GM23338 (cell line): ENCODE data around the gene UBE2G2. TPM values are rescaled to one million over a fixed set of nuclear protein-coding genes. Genes with fewer than 3 reads are reported as not detected.

ENCODE experiments used
- ATAC-seq: fragments of 200-7000 bp; cut with Tn5 transposase; 3 replicates; pipeline ENCODE4 v1.9.1; 2020
- DNase-seq: peaks from one replicate; pipeline ENCODE4 v3.0.0-alpha.2; 2015; ENCODE audit warnings: low spot score
- H2AFZ ChIP-seq: fragments of 200-600 bp; sonication (generic); 2 replicates; pipeline ENCODE4 v1.8.0; 2016; ENCODE audit warnings: antibody characterized with exemption, mild to moderate bottlenecking, moderate library complexity
- H3F3A ChIP-seq: fragments of 200-600 bp; sonication (generic); replicated peaks from 2 replicates; pipeline ENCODE4 v1.8.0; 2017; ENCODE audit warnings: antibody characterized with exemption, mixed run types, low read depth
- H3K27ac ChIP-seq: fragments of 200-600 bp; sonication (generic); 2 replicates; pipeline ENCODE4 v1.6.1; 2016; ENCODE audit warnings: low read depth
- H3K27me3 ChIP-seq: fragments of 200-600 bp; sonication (generic); 2 replicates; pipeline ENCODE4 v1.8.0; 2016; ENCODE audit warnings: mild to moderate bottlenecking, mixed run types, moderate library complexity; ENCODE audit not compliant: insufficient read depth
- H3K36me3 ChIP-seq: fragments of 200-600 bp; sonication (generic); 2 replicates; pipeline ENCODE4 v1.8.0; 2016; ENCODE audit warnings: mild to moderate bottlenecking; ENCODE audit not compliant: insufficient read depth
- H3K4me1 ChIP-seq: fragments of 200-600 bp; sonication (generic); 2 replicates; pipeline ENCODE4 v1.8.0; 2016; ENCODE audit warnings: mild to moderate bottlenecking, moderate library complexity; ENCODE audit not compliant: insufficient read depth
- H3K4me2 ChIP-seq: fragments of 200-600 bp; sonication (generic); 2 replicates; pipeline ENCODE4 v1.7.1; 2017; ENCODE audit warnings: mixed run types
- H3K4me3 ChIP-seq: fragments of 200-600 bp; sonication (generic); 2 replicates; pipeline ENCODE4 v1.6.1; 2016; ENCODE audit warnings: mixed run types
- H3K79me2 ChIP-seq: fragments of 200-600 bp; sonication (generic); replicated peaks from 2 replicates; pipeline ENCODE4 v1.8.0; 2017; ENCODE audit warnings: mild to moderate bottlenecking; ENCODE audit not compliant: insufficient read depth
- H3K9me2 ChIP-seq: fragments of 200-600 bp; sonication (generic); 2 replicates; pipeline ENCODE4 v1.8.0; 2017; ENCODE audit not compliant: insufficient read depth
- H4K20me1 ChIP-seq: fragments of 200-600 bp; sonication (generic); replicated peaks from 2 replicates; pipeline ENCODE4 v1.8.0; 2017; ENCODE audit warnings: mild to moderate bottlenecking; ENCODE audit not compliant: insufficient read depth
- H3K27ac Mint-ChIP-seq: 2 replicates; pipeline ENCODE4 v1.8.0; 2020; ENCODE audit warnings: inconsistent platforms, mild to moderate bottlenecking, moderate library complexity, mixed read lengths
- H3K27me3 Mint-ChIP-seq: 3 replicates; pipeline ENCODE4 v1.8.0; 2022; ENCODE audit warnings: low read depth, mild to moderate bottlenecking, moderate library complexity, mixed read lengths, inconsistent platforms; ENCODE audit not compliant: insufficient read depth, poor library complexity
- H3K36me3 Mint-ChIP-seq: 3 replicates; pipeline ENCODE4 v1.8.0; 2021; ENCODE audit warnings: low read depth, mild to moderate bottlenecking, inconsistent platforms, moderate library complexity, mixed read lengths
- H3K4me1 Mint-ChIP-seq: 3 replicates; pipeline ENCODE4 v1.8.0; 2020; ENCODE audit warnings: mild to moderate bottlenecking, inconsistent platforms, mixed read lengths
- H3K4me3 Mint-ChIP-seq: 3 replicates; pipeline ENCODE4 v1.8.0; 2021; ENCODE audit warnings: moderate library complexity, mild to moderate bottlenecking, inconsistent platforms, mixed read lengths
- H3K9me3 Mint-ChIP-seq: 3 replicates; pipeline ENCODE4 v1.8.0; 2020; ENCODE audit warnings: moderate library complexity, mild to moderate bottlenecking, inconsistent platforms, mixed read lengths
- CREB1 ChIP-seq: fragments of 250-450 bp; sonication (Bioruptor Pico); IDR thresholded peaks from 2 replicates; pipeline ENCODE4 v1.5.0; 2020; ENCODE audit warnings: low read depth, mild to moderate bottlenecking, moderate library complexity
- EZH2 ChIP-seq: fragments of 200-600 bp; sonication (generic); IDR thresholded peaks from one replicate; pipeline ENCODE4 v1.8.0; 2017; ENCODE audit warnings: antibody characterized with exemption, mild to moderate bottlenecking, low read depth; ENCODE audit not compliant: unreplicated experiment
- EZH2phosphoT487 ChIP-seq: fragments of 200-600 bp; sonication (generic); IDR thresholded peaks from one replicate; pipeline ENCODE4 v1.8.1; 2018; ENCODE audit warnings: antibody characterized with exemption; ENCODE audit not compliant: unreplicated experiment
- JUNB ChIP-seq: IDR thresholded peaks from one replicate; pipeline ENCODE4 v1.6.1; 2016; ENCODE audit warnings: antibody characterized with exemption; ENCODE audit not compliant: unreplicated experiment
- NANOG ChIP-seq: IDR thresholded peaks from 2 replicates; pipeline ENCODE4 v1.6.1; 2016; ENCODE audit warnings: antibody characterized with exemption, borderline replicate concordance
- POLR2AphosphoS5 ChIP-seq: IDR thresholded peaks from 2 replicates; pipeline ENCODE4 v1.6.1; 2016; ENCODE audit warnings: antibody characterized with exemption, low read depth
- STAT1 ChIP-seq: IDR thresholded peaks from one replicate; pipeline ENCODE4 v1.6.1; 2016; ENCODE audit warnings: antibody characterized with exemption; ENCODE audit not compliant: unreplicated experiment
- ZNF114 ChIP-seq: fragments of 250-450 bp; sonication (Bioruptor Pico); IDR thresholded peaks from 2 replicates; pipeline ENCODE4 v1.5.0; 2020; ENCODE audit warnings: mild to moderate bottlenecking, moderate library complexity
- ZNF331 ChIP-seq: fragments of 250-450 bp; sonication (Bioruptor Pico); IDR thresholded peaks from 2 replicates; pipeline ENCODE4 v1.5.0; 2020; ENCODE audit warnings: low read depth, mild to moderate bottlenecking, moderate library complexity
- ZNF462 ChIP-seq: fragments of 250-450 bp; sonication (Bioruptor Pico); IDR thresholded peaks from 2 replicates; pipeline ENCODE4 v1.5.0; 2020; ENCODE audit warnings: mild to moderate bottlenecking, moderate library complexity
- polyA plus RNA-seq: library from polyadenylated mRNA; unstranded; fragments of >200 nt; fragmentation: Nextera tagmentation; extraction: Ambion mirVana; gene quantifications from 2 replicates; pipeline ENCODE4 v1.2.1, GENCODE V29; 2016
- total RNA-seq: library from RNA; depleted of rRNA; stranded (reverse); fragments of >200 nt; shearing (Covaris generic); gene quantifications from 2 replicates; pipeline ENCODE4 v1.2.3, GENCODE V29; 2014
- TF ChIP-seq, protein P1 (sequence below), 2 experiments: fragments of 200-600 bp in 1 of 2; sonication (generic) in 1 of 2; conservative IDR thresholded peaks; 2 replicates each; pipeline versions ENCODE4 v1.5.1 to v1.6.1; 2016 to 2017; ENCODE audit warnings: antibody characterized with exemption in 2 of 2, low read depth in 2 of 2, mild to moderate bottlenecking in 2 of 2, moderate library complexity in 1 of 2
- TF ChIP-seq, protein P2 (sequence below): IDR thresholded peaks from one replicate; pipeline ENCODE4 v1.6.1; 2018; ENCODE audit warnings: antibody characterized with exemption; ENCODE audit not compliant: unreplicated experiment

Gene UBE2G2
- total and polyA plus RNA-seq, 2 experiments from 2014 or later, result 66.4 to 100 TPM

DNA sequence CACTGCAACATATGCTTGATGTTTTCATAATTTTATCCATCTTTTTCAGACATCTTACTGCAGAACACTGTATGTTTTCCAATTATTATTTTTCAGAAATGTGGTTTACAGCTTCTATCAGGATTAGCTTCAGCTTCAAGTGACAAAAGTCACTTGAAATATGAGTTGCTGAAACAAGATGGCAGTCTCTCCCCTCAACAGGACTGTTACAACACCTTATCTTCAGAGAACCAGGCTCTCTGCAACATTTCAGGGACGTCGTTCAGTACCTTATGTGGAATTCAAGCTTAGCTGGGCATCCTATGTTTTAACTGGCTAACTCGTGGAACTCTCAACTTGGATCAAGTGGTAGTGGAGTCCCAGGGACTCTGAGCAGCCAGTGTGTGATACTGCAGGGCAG, 2.0 kb upstream of the UBE2G2 start:
- H3K4me2 ChIP-seq, result no peak overlapping the region; the same call in 1 of the 2 replicates
- H2AFZ ChIP-seq, result no peak overlapping the region
- peaks cover 17% of the 10 kb centered on the region for H3K36me3 ChIP-seq
- Mint-ChIP-seq H3K36me3 (peaks cover 54% of the 10 kb centered on the region), H3K4me3 (no peak overlapping the region; the same call in 2 of the 3 replicates), H3K27me3 (peaks cover 10% of the 10 kb centered on the region), H3K27ac (no peak overlapping the region), H3K9me3 (no peaks in the 10 kb centered on the region), H3K4me1 (peaks cover 21% of the 10 kb centered on the region)
- DNase-seq (no peak), ATAC-seq (no peak)
- peaks cover 29% of the 10 kb centered on the region for H4K20me1 ChIP-seq
- peaks cover 21% of the 10 kb centered on the region for H3K4me1 ChIP-seq
- TF ChIP-seq ZNF462 (CRISPR knock-in tag) (no peak), ZNF114 (CRISPR knock-in tag) (no peak), NANOG (no peak), CREB1 (CRISPR knock-in tag) (no peak), EZH2 (no peak), POLR2AphosphoS5 (no peak), JUNB (no peak), ZNF331 (CRISPR knock-in tag) (no peak), STAT1 (no peak), EZH2phosphoT487 (no peak)
- TF ChIP-seq, protein P1, sequence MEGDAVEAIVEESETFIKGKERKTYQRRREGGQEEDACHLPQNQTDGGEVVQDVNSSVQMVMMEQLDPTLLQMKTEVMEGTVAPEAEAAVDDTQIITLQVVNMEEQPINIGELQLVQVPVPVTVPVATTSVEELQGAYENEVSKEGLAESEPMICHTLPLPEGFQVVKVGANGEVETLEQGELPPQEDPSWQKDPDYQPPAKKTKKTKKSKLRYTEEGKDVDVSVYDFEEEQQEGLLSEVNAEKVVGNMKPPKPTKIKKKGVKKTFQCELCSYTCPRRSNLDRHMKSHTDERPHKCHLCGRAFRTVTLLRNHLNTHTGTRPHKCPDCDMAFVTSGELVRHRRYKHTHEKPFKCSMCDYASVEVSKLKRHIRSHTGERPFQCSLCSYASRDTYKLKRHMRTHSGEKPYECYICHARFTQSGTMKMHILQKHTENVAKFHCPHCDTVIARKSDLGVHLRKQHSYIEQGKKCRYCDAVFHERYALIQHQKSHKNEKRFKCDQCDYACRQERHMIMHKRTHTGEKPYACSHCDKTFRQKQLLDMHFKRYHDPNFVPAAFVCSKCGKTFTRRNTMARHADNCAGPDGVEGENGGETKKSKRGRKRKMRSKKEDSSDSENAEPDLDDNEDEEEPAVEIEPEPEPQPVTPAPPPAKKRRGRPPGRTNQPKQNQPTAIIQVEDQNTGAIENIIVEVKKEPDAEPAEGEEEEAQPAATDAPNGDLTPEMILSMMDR (conservative IDR thresholded peaks at IDR 0.05; ENCODE audit: low read depth in 2 of 2), result no peak
- TF ChIP-seq, protein P2, sequence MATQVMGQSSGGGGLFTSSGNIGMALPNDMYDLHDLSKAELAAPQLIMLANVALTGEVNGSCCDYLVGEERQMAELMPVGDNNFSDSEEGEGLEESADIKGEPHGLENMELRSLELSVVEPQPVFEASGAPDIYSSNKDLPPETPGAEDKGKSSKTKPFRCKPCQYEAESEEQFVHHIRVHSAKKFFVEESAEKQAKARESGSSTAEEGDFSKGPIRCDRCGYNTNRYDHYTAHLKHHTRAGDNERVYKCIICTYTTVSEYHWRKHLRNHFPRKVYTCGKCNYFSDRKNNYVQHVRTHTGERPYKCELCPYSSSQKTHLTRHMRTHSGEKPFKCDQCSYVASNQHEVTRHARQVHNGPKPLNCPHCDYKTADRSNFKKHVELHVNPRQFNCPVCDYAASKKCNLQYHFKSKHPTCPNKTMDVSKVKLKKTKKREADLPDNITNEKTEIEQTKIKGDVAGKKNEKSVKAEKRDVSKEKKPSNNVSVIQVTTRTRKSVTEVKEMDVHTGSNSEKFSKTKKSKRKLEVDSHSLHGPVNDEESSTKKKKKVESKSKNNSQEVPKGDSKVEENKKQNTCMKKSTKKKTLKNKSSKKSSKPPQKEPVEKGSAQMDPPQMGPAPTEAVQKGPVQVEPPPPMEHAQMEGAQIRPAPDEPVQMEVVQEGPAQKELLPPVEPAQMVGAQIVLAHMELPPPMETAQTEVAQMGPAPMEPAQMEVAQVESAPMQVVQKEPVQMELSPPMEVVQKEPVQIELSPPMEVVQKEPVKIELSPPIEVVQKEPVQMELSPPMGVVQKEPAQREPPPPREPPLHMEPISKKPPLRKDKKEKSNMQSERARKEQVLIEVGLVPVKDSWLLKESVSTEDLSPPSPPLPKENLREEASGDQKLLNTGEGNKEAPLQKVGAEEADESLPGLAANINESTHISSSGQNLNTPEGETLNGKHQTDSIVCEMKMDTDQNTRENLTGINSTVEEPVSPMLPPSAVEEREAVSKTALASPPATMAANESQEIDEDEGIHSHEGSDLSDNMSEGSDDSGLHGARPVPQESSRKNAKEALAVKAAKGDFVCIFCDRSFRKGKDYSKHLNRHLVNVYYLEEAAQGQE, result no peak
- no peaks in the 10 kb centered on the region for H3K27me3 ChIP-seq
- peaks cover 32% of the 10 kb centered on the region for H3K79me2 ChIP-seq
- no peaks in the 10 kb centered on the region for H3K9me2 ChIP-seq
- H3F3A ChIP-seq, result 0 out of 2 replicates have a peak, but pooled peaks cover 25% of the 10 kb centered on the region
- H3K4me3 ChIP-seq, result no peak overlapping the region
- H3K27ac ChIP-seq, result no peak overlapping the region
